Activated gamma-delta T cell treated with anti-CD3 and anti-CD28 coated beads, Interleukin-2, amount 50 U/mL, for 16 hours (primary cell): ENCODE results near the gene PEAK1.
"Not testable (repeated sequence)": the region's sequence is repeated elsewhere in the genome, so short reads cannot be mapped to it uniquely, and the experiment has no call there.

Experiments used
- DNase-seq: peaks from one replicate; pipeline ENCODE4 v3.0.0-alpha.2; 2020; ENCODE audit warnings: low read depth

Gene PEAK1

DNA sequence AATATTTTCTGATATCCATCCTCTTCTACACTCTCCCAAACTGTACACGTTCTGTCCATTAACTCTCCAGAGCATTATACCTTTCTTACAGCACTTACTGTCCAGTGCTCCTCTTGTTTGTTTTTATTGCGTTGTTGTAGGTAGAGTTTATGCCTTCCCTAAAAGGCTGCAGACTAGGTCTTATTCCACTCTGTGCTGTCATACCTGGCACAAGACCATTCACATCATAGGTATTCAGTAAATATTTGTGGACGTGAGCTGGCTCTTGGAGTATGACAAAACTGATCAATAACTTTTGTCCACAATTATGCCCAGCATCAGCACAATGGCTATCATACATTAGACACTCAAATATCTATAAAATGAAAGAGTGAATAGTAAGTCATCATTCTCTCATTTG lies 5.2 kb upstream of the PEAK1 start:
- DNase-seq = no peak

DNA sequence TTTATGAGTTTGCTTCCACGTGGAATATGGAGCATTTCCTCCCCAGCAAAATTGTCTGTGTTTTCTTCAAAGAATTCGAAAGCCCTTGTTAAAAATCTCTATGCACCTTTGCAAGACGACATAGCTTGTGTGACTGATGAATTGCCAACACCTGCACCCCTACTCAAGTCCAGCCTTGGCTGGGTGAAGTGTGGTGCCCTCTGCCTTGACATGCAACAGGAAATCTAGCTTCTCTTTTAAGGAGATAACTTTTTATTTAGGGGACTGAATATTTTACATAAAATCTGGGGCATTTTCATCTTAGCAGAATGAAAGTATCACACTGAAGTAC lies 1.4 kb upstream of the PEAK1 start:
- no peak for DNase-seq

DNA sequence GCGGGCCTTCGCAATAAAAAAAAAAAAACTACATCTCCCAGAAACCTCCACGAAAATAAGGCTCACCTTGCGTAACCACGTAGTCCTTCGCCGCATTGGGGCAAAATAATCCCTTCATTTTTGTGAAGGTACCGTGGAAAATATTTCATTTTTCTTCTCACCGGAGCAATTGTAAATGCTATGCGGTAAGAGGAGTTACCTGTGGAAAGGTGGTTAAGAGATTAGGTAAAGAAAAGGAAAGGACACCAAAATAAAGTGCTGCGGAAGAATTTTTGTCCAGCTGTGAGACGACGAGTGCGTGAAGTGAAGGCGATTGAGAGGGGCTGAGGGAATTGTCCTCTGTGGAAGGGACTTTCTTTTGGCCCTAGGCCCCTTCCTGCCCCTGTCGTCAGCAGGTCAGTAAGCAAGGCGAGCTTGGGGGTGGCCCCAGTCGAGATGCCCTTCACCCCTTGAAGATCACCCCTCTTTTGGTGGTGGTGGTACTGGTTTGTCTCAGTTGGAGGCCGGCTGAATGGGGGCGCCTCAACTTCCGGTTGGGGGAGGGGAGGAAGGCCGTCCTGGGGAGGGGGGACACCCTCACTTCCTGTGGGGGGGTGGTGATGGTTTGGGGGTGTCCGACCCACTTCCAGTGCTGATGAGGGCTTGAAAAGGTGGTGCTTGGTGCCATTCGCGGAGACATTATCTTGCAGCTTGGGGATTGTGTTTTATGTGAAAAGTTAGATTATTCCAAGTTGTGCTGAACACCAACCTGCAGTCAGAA lies 886 bp upstream of the PEAK1 start, which contains the start of gene HMG20A:
Gene HMG20A, plus strand, starts transcription at position 279 of the 760 bp plus-strand sequence. CDS start 37,520 bp downstream, outside the sequence.
- DNase-seq = peak; percentile 25

DNA sequence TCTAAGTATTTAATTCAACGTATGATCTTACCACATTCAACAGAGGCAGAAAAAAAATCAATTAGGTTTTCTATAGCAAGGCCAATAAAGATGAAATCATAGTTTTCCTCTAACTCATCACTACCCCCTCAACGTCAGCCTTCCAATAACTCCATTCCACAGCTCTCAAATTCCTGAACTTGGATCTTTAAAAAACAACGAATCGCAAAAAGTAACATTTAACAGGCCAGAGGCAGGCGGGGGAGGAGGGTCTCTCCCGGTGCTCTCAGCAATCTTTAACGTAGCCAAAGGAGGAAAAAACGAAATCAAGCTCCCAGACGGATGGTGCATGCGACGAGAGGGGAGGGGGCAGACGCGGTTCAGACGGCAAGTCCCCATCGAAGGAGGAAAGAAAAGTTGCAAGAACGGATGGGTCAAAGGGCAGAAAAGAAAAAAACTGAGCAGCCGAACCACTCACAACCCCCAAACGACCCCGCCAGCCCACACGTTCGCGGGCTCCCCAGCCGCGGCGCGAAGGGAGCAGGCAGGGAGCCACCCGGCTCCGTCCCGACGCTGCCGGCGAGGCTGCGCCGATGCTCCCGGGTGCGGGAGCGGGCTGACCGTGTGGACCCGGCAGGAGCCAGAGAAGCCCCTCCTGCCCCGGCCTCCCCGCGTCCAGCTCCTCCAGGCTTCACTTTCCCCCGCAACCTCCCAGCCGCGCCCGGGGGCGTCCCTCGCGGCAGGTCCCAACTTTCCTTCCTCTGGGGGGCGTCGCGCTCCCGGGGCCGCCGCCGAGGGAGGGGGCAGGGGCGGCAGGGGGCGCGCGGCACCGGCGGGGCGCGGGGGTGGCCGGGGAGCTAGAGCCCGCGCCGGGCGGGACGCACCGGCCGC lies 703 bp downstream of the PEAK1 start:
- DNase-seq = peak; percentile 18

DNA sequence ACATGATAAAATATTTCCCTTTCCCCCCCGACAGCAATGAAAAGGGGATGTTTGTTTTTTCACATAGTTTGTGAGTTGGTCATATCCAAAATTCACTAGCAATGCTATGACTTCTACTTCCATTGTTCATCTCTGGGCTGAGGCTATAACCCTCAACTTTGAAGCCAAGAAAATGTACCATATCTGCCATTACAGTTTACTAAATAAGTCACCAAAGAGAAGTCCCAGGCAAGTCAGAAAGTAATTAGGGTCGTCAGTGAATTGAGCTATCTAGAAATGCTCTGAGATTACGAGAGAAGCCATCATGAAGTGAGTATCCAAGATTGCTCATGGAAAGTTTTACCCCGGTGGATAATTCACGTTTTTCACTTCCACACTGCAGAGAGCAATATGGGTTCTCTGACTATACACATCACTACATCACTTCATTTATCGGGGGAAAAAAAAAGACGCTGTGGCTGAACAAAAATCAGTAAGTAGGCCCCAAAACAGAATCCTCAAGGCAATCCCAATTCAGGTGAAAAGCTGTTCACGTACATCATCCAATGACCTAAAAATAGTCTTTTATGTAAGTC lies 1.4 kb downstream of the PEAK1 start:
- DNase-seq = no peak

DNA sequence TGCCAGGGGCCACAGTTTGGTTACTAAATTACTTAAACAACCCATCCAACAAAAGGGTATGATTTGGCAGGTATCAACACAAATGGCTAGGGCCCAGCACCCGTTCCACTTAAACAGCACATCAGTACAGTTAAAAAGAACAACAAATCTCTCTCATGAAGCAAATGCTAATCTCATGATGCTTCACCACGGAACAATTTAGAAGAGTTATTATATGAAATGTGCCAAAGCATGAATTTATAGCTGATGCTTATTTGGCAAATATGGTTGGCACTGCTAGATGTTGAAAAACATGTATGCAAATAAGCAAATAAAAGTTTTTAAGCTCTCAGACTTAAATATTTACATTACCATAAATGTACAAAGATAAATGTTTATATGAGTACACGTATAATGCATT lies 2.3 kb downstream of the PEAK1 start:
- DNase-seq = no peak

DNA sequence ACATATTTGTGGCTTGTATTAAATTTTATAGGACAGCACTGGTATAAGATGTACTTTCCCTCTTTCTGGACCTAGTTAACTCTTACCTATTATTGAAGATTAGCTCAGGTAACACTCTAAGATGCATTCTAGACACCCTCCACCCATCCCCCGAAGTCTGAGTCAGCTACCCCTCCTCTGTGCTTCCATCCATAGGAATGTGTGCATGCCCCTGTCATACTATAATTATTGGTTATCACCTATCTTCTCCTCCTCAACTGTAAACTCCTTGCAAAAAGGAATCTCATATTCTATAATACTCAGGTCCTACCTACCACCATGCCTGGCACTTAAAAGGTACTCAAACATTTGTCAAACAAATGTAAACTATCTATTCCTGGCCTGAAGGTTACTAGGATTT lies 3.0 kb downstream of the PEAK1 start:
- DNase-seq = no peak

DNA sequence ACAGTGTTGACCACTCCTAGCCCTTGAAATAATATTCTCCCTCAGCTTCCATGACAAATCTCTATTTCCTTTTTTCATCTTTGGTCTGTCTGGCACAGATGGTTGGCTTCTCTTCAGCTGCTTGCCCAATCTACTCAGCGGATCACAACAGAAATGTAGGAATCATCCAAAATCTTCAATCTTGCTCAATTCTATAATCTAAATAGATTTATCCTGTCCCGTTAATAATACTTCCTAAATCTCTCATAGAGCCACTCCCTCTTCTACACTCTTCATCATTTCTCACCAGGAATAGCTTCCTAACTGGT lies 3.8 kb downstream of the PEAK1 start:
- no peak for DNase-seq

DNA sequence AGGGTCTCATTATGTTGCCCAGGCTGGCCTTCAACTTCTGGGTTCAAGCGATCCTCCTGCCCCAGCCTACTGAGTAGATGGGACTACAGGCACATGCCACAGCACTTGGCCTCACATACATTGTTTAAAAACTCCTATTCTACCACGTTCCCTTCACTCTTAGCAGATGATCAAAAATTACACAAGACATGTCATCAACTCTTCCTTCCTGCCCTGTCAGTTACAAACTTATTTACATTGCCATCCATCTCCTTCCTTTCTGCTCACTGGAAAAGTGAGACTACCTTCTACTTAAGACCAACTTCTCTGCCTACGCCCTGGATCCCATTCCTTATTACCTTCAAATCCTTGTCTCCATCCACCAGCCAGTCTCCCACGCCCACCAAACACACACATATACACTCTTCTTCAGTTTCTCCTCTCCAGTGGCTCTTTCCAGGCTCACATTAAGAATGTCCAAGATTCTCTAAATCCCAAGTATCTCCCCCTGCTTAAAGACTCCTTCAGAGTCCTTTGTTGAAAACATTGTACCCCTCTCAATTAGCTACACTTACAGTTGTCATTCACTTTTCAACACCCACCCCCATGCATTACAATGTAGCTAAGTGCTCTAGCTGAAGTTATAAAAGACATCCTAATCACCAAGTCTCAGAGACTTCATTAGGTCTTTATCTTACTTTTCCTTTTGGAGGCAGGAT lies 4.3 kb downstream of the PEAK1 start:
- DNase-seq = no peak

DNA sequence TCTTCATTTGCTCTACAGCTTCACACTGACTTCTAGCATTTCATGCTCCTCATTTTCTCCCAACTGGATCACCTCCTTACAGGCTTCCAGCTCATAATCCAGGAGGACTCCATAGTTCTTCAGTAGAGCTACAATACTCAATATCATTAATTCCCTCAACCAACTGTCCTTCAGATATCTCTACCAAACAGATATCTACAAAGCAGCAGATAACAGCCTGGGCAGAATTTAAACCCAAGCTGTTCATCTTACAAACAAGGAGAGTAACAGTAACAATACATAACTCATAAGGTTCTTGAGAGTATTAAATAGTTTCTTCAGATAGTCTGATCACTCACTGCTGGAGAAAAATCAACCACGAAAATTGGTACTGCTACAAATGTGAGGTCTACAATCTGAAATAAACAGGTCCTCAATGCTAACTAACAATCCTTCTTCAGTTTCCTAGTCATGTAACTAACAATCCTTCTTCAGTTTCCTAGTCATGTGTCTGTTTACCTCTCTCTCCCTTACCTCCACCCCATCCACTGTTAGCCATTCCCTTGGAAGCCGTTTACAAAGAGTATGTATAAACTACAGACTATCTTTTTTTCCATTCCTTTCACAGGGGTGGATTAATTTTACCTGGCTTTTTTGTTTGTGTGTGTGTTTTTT lies 5.0 kb downstream of the PEAK1 start:
- no peak for DNase-seq

DNA sequence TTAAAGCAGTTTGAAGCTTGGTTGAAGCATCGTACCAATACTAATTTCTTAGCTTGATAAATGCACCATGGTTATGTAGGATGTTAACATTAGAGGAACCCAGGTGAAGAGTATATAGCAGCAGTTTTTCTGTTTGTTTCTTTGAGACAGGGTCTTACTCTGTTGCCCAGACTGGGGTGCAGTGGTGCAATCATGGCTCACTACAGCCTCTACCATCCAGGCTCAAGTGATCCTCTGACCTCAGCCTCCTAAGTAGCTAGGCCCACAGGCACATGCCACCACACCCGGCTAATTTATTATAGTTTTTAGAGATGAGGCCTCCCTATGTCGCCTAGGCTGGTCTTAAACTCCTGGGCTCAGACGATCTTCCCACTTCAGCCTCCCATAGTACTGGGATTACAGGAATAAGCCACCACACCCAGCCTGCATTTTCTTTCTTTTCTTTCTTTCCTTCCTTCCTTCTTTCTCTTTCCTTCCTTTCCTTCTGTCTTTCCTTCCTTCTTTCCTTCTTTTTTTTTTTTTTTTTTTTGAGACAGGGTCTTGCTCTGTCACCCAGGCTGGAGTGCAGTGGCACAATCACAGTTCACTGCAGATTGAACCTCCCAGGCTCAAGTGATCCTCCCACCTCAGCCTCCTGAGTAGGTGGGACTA lies 6.1 kb downstream of the PEAK1 start:
- no peak for DNase-seq

DNA sequence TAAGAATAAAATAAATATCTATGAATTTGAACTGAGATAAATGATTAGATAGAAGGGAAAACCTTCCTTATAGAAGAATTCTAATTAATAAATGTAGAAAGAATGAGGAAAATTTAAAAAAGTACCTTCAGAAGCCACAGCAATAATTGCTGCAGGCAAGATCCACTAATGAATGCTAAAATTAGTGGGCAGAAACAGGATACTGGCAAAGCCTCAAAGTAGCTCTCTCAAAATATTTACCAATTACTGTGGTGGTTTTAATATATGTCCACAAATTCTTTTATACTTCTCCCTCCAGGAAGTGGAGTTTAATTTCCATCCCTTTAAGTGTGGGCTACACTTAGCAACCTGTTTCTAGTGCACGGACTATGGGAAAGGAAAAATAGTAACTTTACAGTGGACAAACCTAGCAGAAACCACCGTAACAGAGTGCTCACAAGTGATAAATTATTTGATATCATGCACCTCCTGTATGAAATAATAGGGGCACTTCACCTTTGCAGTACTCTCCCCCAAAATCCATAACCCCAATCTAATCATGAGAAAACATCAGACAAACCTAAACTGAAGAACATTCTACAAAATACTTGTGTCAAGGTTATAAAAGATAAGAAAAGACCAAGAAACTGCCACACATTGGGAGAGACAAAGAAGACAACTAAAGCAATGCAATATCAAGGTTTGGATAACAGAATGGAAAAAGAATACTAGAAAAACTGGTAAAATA lies 6.8 kb downstream of the PEAK1 start:
- DNase-seq = no peak

DNA sequence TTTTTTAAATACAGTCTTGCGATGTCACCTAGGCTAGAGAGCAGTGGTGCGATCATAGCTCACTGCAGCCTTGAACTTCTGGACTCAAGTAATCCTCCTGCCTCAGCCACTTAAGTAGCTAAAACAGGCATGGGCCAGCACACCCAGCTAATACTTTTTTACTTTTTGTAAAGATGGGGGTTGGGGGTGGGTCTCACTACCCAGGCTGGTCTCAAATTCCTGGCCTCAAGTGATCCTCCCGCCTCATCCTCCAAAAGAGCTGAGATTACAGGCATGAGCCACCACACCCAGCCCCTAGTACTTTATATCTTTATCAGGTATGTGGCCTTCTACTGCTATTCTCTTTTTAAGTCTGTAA lies 8.3 kb downstream of the PEAK1 start:
- DNase-seq = no peak

DNA sequence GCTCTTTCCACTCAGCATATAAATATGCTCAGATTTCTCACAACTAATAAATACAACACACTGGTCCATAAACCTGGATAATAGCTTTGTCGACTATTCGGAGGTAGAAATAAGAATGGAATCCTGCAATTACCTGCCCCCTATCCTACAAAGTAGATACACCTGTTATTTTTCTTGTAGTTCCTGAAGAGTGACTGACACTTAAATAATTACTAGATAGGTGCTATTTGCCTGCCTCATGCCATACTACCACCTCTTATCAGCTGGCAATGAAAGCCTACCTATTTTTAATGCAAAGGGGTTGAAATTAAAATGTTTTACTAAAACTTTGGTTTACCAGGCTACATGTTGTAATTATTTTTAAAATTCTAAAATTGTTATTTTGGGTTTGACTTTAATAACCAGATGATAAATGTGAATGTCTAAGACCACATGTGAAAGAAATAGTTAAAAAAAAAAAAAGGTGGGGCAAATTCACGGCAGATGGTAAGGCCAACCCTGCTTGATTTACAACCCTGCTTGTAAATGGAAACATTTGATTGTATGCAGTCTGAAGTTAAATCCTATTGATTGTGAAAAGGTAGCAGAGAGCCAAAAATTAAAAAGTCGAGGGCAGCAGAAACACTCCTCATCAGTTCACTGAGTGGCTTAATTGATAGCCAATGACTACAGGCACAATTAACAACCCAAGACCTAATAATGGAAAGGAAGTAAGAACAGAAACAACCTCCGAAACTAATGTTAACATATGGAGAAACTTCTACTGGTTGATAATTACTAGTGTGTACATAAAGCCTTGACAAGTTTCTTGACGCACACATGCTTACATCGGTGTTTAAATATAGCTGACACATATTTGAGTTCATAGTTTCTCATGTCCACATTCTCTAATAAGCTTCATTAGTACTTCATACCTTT lies 8.9 kb downstream of the PEAK1 start:
- DNase-seq = no peak

DNA sequence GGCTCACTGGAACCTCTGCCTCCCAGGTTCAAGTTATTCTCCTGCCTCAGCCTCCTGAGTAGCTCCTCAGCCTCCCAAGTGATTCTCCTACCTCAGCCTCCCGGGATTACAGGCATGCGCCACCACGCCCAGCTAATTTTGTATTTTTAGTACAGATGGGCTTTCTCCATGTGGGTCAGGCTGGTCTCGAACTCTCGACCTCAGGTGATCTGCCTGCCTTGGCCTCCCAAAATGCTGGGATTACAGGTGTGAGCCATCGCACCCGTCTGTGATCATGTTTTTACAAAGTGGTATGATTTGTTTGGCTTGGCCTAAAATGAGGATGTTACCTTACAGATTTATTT lies 9.8 kb downstream of the PEAK1 start:
- not testable (repeated sequence) for DNase-seq

DNA sequence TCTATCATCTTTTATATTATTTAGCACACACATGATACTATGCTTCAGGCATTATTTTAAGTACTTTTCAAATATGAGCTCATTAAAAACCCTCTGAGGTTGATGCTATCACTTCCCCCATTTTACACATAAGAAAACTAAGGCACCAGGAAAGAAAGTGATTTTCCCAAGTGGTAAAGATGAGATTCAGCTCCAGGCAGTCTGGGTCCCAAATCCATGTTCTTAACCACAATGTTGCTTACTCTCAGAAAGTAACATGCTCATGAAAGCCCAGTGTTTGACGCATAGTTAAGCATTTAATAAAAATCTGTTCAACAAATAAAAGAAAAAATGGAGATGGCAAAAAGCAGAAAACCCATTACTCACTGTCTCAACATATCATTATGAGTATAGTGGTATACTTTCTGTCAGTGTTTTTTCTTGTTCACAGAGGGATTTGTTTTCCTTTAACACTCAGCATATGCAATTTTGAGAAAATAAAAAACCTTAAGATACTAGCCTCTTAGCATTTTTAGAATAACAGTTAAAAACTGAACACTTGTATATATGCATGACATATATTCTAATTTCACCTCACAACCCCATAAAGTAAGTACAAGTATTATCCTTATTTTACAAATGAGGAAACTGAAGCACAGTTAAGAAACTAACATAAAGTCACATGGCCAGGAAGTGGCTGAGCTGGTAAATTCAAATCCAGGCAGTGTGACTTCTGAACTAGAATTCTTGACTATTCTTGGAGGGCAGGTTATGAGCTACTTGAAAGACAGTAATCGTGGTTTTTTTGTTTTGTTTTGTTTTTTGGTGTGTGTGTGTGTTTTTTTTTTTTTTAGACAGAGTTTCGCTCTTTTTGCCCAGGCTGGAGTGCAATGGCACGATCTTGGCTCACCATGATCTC lies 10.4 kb downstream of the PEAK1 start:
- no peak for DNase-seq

DNA sequence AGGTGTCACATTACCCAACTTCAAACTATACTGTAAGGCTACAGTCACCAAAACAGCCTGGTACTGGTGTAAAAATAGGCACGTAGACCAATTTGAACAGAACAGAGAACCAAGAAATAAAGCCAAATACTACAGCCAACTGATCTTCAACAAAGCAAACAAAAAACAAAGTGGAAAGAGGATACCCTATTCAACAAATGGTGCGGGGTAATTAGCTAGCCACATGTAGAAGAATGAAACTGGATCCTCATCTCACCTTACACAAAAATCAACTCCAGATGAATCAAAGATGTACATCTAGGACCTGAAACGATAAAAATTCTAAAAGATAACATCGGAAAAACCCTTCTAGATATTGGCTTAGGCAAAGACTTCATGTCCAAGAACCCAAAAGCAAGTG lies 13.1 kb downstream of the PEAK1 start:
- no peak for DNase-seq

DNA sequence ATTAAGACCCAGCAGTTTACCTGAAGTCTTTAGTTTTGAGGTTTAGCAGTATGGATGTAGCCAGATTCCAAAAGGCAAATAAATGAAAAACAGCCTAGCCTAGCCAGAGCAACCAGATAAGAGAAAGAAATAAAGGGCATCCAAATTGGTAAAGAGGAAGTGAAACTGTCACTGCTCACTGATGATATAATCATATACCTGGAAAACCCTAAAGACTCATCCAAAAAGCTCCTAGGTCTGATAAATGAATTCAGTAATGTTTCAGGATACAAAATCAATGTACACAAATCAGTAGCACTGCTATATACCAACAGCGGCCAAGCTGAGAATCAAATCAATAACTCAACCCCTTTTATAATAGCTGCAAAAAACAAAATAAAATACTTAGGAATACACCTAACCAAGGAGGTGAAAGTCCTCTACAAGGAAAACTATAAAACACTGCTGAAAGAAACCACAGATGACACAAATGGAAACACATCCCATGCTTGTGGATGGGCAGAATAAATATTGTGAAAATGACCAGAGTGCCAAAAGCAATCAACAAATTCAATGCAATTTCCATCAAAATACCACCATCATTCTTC lies 13.6 kb downstream of the PEAK1 start:
- not testable (repeated sequence) for DNase-seq
